ENCODE data around the gene CCDC127.

GRCh38 chr5:257148-257547, 39.2 kb upstream of the CCDC127 start:
- TF ChIP-seq CTCF (IDR thresholded peaks at IDR 0.05) (no peak), POLR2A (IDR thresholded peaks at IDR 0.05) (no peak), EP300 (IDR thresholded peaks at IDR 0.05) (no peak)
